Activated T-cell treated with anti-CD3 and anti-CD28 coated beads, Interleukin-2, amount 50 U/mL, for 48 hours (primary cell): ENCODE measurements around the gene FKBP4.

Experiments
- DNase-seq, 2 experiments: peaks; one replicate each; pipeline ENCODE4 v3.0.0-alpha.2; 2020

Gene FKBP4

DNA sequence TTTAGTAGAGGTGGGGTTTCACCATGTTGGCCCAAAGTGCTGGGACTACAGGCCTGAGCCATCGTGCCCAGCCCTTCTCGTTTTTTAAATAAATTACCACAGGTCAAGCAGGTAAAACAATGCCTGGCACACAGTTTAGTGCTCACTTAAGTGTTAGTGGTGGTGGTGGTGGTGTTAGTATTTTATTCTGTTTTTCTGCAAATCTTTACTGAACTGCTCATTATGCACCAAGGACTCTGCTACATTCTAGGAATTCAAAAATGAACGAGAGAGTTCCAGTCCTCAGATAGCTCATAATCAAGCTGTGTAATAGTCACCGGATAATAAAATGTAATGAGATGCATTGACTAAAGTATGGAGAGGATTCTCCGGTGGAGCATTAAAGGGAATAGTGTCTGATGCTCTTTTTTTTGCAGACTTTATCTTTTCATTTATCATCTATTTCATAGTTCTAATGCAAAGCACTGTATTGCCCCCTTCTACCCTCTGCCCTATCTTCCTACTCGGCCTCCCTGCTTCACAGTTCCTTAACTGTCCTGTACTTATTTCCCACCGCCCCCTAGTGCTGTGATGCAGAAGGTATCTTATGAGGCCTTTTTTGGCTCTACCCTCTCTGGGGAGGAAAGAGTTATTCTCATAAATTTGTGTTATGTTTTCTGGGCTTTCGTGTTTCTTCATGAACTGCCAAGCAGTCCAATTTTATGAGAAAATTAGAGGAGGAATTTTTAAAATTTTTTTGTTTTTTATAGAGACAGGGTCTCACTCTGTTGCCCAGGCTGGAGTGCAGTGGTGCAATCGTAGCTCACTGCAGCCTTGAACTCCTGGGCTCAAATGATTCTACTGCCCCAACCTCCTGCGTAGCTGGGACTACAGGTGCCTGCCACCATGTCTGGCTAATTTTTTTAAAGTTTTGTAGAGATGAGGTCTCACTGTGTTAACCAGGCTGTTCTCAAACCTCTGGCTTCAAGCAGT lies 18.7 kb downstream of the FKBP4 start:
- DNase-seq = peak; percentile 54

DNA sequence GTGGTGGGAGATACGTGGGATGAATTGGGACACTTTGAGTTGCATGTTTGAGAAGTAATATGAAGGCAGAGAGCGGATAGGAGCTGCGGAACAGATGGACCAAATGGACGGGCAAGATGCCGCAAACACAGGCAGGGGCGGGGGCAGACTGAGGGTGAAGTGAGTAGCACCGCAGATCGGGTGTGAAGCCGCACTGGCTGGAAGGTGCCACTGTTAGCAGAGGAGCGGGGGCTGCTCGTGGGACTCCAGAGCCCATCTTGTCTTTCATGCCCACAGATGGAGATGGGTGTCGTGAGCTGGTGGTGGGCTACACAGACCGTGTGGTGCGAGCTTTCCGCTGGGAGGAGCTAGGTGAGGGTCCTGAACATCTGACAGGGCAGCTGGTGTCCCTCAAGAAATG lies 25.0 kb downstream of the FKBP4 start:
- no peak for DNase-seq

DNA sequence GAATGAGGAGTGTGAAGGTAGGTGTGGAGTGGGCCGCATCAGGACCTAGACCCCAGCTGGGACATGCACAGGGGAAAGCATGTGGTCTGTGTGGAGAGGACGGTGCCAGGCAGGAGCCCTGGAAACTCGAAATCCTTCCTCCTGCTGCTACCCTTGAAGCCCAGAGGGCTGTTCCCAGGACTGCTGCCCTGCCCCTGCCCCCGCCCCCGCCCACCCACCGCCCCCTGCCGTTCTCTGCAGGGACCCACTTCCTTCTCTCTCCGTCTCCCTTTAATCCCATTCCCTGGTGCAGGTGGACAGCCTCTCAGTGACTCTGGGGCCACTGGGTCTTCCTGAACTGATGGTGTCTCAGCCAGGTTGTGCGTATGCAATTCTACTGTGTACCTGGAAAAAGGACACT lies 25.7 kb downstream of the FKBP4 start:
- no peak for DNase-seq

DNA sequence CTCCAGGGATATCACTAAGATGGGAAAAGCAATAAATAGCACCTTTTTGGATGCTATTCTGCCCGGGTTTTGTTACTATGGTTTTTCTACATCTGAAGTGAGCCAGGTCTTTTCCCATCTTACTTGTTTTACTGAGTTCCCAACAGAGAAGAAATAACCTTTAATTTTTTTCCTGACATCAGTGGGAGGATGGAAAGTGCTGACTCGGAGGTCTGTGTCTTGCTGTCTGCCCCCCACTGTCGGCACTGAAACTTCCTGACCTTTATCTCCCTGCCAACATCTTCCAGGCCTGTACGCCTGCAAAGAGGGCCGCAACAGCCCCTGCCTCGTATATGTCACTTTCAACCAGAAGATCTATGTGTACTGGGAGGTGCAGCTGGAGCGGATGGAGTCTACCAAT lies 28.7 kb downstream of the FKBP4 start:
- no peak for DNase-seq

DNA sequence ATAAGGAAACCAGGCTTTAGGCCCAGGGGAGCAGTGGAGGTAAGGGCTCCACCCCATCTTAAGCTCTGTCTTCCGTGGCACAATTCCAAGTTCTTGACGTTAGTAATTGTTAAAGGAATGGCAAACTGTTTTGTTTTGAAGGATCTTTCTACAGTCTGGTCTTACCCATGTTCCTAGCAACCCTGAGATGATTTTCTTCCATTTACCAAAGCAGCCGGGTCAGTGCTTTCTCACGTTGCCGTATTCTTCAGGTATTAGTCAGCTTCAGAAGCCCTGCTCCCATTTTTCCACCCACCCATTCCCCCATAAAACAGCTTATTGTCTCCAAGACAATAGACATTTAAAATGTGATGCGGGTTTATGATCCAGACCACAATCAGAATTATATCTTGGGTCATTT lies 29.8 kb downstream of the FKBP4 start:
- no peak for DNase-seq

DNA sequence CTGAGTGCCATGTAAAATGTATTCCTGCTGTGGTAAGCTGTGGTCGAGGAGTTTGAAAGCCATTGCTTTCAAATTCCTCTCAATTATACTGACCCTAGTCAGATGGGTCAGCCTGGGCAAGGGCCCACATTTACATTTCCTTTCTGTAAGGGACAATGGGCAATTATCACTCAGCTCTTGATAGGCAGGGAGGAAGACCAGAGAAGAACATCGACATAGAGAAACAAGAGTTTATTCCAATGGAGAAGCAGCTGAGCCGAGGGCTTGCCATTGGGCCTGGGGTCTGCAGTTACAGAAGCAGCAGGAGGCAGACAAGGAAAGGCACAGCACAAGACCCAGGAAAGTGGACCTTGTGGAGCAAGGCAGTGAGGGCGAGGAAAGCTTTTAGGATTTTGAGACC lies 30.4 kb downstream of the FKBP4 start:
- no peak for DNase-seq

DNA sequence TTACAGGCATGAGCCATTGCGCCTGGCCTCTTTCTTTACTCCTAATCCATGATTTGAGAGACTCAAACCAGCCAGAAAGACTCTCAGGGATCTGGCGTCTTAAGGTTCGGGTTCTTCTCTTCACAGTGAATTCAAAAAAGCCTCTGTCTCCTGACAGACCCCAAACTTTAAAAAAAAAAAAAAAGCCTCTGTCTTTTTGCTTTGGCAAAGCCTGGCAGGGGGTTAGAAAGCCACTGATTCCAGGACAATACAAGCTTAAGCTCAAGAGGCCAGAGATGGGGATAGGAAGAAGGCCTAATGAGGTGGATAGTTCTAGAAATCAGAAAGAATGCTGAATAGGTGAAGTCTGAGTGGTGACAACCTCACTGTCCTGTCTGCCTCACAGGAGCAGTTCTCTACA lies 31.3 kb downstream of the FKBP4 start:
- DNase-seq = no peak

DNA sequence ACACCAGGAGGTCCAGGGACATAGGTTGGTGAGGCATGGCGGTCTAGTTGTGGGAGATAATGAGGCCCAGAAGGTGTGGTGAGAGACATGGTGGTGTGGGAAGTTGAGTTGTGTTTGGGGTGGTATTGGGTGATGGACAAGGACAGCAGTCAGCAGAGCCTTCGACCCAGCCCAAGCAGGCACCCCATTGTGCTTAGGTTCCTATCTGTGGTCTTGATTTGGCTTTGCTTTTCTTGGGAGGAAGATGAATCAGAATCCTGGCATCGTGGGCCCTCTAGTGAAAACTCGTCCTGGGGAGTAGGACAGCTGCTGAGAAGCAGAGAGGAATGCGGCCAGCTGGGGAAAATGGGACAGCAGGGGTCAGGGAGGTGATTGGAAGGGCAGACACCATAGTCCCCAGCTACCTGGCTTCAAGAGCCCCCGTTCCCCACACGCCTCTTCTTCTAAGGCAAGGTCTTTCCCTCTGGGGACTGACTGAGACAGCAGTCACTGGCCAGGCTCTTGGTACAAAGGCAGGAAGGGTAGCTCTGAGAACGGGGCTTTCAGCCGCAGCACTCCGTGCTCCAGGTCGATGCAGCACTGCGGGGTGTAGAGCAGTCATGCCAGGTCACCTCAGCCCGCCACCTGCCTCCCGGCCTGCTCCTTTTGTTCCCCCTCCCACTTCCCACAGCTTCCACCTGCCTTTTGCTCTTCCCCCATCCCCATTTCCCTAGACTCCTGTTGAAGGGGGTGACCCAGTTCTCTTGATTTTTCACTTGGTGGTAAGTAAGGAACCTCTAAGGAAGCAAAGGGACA lies 32.1 kb downstream of the FKBP4 start:
- DNase-seq = no peak

DNA sequence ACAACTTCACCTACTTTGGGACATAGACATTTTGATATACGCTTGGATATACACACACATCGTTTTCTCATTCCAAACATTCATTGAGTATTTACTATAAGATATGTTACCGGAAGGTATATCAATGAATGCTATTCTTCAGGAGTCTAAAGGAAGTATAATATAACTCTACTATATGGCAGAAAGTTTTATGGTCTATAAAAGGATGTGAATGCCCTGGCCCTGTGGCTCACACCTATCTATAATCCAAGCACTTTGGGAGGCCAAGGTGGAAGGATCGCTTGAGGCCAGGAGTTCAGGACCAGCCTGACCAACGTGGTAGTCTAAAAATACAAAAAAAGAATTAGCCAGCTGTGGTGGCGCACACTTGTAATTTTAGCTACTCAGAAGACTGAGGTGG lies 34.5 kb downstream of the FKBP4 start:
- no peak for DNase-seq

DNA sequence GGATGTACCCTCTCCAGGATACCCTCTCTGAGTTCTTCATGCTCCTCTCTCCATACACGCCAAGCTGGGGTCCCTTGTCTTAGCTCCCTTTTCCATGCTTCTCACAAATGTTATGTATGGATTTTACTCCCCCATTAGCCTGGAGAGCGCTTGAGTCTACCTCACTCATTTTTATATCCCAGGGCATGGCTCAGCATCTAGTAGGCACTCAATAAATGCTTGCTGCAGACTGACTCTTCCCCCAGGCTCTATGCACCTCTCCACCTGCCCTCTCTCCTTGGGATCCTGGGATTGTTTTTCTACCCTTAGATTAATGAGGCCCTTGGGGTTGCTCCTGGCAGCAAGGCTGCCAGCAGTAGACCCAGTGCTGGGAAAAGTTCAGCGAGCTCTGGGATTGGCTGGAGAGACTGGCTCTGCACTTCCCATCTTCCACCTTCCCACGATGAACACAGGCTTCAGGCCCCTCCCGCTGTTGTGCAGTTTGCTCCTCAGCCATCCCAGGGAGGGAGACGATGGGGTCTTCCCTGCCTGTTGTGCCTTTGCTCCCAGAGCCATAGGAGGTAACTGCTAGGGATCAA lies 37.9 kb downstream of the FKBP4 start:
- DNase-seq = no peak

DNA sequence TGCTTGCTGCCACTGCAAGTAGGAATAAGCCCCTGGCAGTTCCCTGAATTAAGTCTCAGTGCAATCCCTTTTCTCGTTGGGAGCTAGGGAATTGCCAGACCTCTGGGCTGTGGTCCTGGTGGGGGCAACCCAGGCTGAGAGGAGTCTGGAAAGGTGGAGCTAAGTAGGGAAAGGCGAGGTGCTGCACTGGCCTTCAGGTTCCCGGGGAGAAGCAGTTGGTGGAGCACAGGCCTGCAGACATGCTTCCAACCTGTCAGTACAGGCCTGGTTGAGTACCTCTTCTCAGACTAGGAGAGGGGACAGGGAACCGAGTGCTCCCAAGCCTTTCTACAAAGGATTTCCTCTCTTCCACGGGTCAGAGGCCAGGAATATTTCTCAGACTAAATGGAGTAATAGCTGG lies 38.6 kb downstream of the FKBP4 start:
- DNase-seq = no peak

DNA sequence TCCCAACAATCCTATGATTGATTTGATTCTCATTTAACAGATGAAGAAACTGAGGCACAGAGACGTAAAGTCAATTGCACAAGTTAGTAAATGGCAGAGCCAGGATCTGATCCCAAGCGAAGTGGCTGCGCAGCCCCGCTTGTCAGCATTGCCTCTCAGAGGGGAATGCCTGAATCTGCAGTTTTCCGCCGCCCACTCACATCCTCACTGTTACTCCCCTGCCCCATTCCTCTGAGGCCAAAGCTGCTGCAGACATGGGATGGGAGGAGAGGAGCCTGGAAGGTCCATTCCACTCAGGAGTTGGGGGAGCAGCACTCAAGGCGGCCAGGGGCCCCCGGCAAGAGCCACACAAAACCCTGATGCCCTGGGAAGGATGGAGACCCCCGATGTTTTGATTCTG lies 39.0 kb downstream of the FKBP4 start:
- no peak for DNase-seq

DNA sequence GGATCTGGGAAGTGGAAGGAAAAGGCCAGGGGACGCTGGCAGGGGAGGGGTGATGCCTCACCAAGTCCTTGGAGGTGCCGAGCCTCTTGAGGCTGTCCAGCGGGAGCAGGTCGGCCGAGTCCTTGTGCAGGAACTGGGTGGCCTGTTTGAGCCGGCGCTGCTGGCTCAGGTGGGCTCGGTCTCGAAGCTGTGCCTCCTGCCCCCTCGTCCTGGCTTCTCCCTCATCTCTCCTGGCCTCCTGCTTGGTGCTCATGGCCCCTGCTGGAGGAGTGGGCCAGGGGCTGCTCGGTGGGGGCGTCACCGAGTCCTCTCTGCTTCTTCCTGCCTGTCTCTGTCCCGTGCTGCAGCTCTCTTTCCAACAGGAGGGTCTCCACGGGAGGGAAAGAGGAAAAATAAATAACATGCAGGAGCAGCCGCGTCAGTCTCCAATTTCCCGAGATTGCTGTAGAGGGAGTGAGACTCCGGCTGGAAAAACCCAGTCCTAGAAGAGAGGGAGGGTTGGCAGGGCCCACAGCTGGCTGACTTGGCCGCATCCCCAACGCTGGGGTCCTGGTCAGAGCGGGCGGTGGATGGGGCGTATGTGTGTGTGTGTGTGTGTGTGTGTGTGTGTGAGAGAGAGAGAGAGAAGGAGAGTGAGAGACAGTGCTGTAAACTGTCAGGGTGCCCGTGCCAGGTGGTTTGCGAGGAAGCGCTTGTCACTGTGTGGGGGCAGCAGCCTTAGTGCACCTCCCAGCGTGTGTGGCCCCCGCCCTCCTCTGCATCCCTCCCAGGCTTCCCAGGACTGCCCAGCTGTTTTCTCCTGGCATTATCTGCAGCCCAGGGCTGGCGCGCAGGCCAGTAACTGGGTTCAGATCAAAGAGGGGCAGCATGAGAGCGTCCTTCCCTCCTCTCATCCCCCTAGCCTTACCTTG lies 40.1 kb downstream of the FKBP4 start, which contains the start of gene NRIP2:
Gene NRIP2, minus strand, starts transcription at position 455 of the 911 bp plus-strand sequence. Its CDS starts 52 bp downstream, at position 403.
- no peak for DNase-seq

DNA sequence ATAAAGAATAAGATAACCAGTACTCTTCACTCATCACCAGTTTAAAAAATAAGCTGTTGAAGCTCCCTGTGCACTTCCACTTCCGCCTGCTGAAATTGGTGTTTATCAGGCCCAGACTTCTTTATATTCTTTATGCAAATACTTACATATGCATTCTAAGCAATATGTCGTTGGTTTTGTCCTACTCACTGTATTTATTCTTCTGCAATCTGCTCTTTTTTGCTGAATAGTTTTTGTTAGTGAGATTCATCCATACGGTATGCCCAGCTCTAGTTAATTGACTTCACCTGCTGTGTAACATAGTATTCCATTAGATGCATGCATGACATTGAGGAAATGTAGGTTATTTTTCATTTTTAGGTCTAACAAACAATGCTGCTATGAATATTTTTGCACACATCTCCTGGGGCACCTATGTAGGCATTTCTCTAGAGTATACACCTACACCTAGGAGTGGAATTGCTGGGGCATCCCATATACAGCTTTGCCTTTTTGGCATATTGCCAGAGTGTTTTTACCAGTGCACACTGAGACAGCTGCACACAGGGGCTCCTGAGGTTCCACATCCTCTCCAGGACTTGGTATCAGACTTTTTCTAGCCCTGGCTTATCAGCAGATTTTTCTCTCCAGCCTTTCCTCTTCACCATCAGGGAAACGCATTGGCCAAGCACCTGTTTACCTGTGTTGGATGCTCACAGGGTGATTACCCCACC lies 41.1 kb downstream of the FKBP4 start:
- DNase-seq = no peak

DNA sequence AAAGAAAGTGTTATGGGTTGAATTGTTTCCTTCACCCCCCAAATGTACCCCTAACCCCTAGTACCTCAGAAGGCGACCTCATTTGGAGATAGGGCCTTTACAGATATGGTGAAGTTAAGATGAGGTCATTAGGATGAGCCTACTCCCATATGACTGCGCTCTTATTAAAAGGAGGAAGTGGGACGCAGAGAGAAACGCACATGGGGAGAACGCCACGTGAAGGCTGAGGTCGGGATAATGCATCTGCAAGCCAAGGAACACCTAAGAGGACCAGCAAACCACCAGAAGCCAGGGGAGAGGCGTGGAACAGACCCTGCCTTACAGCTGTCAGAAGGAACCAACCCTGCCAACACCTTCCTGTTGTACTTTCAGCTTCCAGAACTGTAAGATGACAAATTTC lies 41.8 kb downstream of the FKBP4 start:
- DNase-seq = no peak

DNA sequence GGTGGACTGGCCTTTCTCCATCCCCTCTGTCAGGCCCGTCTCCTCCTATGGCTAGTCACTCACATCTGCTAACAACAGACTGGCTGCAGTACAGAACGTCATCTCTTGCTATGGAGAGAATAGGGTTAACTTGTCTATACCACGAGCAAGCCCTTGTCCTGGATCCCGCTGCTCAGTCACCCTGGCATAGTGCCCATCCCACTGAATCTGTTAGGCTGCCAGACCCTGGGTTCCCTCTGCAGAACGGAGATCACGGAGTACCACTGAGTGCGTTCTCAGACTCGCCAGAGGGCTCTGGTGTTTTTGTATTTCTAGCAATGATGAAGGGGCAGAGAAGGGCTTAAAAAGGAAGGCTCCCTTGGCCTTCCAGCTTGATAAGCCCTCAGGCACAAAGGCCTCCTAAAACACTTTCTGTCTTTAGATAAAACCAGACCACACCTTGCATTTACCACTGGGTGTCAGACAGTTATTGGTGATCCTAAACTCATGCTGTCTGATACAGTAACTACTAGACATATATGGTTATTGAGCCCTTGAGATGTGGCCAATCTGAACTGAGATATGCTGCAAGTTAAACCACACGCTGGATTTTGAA lies 46.4 kb downstream of the FKBP4 start:
- no peak for DNase-seq

DNA sequence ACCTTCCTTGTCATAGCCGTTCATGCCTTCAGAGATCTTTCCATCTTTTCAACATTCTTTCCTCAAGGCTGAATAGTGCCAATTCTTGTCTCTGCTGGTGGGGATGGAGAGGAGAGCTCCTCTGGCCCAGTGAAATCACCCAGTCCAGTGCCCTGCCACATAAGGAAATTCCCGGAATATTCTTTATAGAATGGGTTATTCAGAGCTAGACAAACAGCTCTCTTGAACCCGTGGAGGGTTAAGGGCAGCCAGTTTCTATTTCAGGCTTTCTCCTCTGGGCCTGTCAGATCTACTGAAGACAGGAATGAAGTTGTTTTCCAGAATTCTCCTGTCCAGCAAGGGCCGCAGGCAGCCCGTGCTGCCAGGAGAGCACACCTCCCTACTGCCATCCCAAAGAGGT lies 48.2 kb downstream of the FKBP4 start:
- DNase-seq = no peak

DNA sequence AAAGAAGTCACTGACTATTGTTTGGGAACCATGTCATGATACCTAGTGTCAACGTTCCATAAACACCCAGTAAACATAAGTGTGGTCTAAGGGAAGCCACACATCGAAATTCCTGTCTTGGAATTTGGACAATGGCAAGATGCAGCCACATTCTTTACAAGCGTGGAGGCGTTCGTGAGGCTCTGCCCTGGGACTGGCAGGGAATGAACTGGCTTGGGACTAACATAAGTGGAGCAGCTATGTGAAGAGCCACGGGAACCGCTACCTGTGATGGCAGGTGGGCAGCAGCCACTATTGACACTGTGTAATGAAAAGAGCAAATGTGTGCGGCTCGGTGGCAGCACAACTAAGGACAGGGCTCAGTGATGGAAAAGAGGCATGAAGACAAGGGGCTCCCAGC lies 50.0 kb downstream of the FKBP4 start:
- no peak for DNase-seq

DNA sequence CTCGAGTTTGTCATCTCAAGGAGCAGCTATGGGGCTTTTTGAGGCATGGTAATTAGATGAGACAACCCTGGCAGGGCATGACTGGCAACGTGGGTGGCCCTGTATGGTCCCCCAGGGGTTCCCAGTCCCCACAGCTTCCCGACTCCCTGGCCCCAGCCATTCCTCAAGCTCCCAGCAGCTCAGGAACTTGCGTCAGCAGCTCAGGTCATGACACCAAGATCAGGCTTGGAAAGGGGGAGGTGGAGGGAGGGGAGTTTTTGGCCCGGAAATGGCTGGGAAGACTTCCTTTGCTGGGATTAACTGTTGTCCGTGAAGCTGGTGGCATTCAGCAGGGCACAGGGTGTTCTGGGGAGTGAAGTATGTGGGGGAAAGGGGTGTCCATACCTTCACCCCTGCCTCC lies 50.5 kb downstream of the FKBP4 start:
- no peak for DNase-seq

DNA sequence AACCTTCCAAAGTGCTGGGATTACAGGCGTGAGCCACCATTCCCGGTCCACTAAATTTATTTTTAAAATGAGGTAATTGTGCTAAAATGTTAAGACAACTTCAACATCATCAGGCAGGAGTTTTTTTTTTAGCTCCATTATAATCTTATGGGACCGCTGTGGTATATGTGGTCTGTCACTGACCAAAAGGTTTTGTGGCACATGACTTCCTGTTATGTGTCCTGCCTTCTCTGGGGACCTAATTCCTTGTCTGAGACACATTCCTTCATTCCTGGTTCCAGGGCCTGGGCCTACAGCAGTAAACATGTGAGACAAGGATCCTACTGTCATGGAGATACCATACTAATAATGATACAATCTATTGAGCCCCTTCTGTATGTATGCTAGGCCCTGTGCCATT lies 57.2 kb downstream of the FKBP4 start:
- no peak for DNase-seq

DNA sequence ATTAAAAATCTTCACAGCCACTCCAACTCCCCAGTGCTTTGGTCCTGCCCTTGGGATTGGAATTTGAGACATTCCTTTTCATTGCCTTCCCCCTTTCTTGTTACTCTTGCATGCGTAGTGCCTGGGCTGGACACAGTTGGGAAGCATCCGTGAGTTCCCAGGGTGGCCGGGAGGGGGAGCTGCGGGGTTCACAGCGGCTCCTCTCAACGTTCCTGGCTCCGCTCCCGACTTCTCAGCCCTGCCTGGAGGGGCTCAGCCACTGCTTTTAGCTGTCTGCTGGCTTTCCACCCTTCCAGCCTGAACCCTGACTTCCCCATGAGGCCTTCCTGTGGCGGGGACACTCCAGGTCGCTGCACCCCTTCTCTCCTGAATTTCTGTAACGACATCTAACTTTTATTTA lies 58.9 kb downstream of the FKBP4 start:
- peak; percentile 68 to 72 for DNase-seq
